ENCODE measurements around the gene SLC16A4. TPM values are rescaled to one million over a fixed set of nuclear protein-coding genes. Genes with fewer than 3 reads are reported as not detected.

The SLC16A4 gene
- total and polyA plus RNA-seq, 2 of the 8 experiments (the other 6 are each of a cell fraction or from before 2014, with no cell fraction given): 0.30 to 0.43 TPM

- Histone ChIP-seq H3K18ac (ENCODE audit: extremely low read depth, low read length) (no peak overlapping the region), H2BK120ac (replicated peaks; ENCODE audit: low read depth, low read length) (no peak overlapping the region), H3K4me2 (ENCODE audit: insufficient read depth in 1 of 2, low read depth in 2 of 2, low read length in 2 of 2) (no peak overlapping the region), H3K9ac (replicated peaks in 1 of 4; ENCODE audit: extremely low read depth in 1 of 4, low read depth in 3 of 4, low read length in 3 of 4) (no peak overlapping the region), H4K8ac (ENCODE audit: extremely low read depth, insufficient read depth, low read length) (no peak overlapping the region), H2BK5ac (ENCODE audit: low read depth, low read length) (no peak overlapping the region), H4K5ac (ENCODE audit: insufficient read length, low read depth, low read length) (no peak overlapping the region), H3K4ac (replicated peaks; ENCODE audit: insufficient read length, low read depth, low read length) (no peak overlapping the region), H3K27me3 (replicated peaks in 1 of 4; ENCODE audit: control insufficient read depth in 3 of 4, extremely low read depth in 1 of 4, insufficient read depth in 3 of 4, low read length in 3 of 4) (no peaks in the 10 kb centered on the region), H3K36me3 (ENCODE audit: control insufficient read depth in 2 of 4, insufficient read depth in 4 of 4, low read length in 3 of 4) (no peaks in the 10 kb centered on the region), H3K23me2 (ENCODE audit: low read depth, low read length) (no peaks in the 10 kb centered on the region), H4K20me1 (replicated peaks in 1 of 2; ENCODE audit: control insufficient read depth in 1 of 2, insufficient read depth in 2 of 2, low read length in 2 of 2) (no peaks in the 10 kb centered on the region), H2BK20ac (ENCODE audit: low read length) (no peak overlapping the region), H3K9me3 (ENCODE audit: insufficient read depth in 2 of 2, low read depth in 1 of 2, low read length in 1 of 2) (no peaks in the 10 kb centered on the region), H4K91ac (replicated peaks; ENCODE audit: insufficient read length, low read length) (no peak overlapping the region), H2AFZ (ENCODE audit: low read length) (no peak overlapping the region), H3K4me1 (replicated peaks in 1 of 4; ENCODE audit: control insufficient read depth in 3 of 4, insufficient read depth in 4 of 4, low read length in 3 of 4) (peaks cover 3 to 9% (median 7%) of the 10 kb centered on the region in 4 experiments; a peak in 6 of 7 replicates), H2BK12ac (ENCODE audit: low read depth, low read length) (no peak overlapping the region), H2BK15ac (ENCODE audit: low read length) (no peak overlapping the region), H2AK5ac (ENCODE audit: low read depth, low read length) (no peak overlapping the region), H3K4me3 (ENCODE audit: extremely low read depth in 1 of 4, insufficient read depth in 2 of 4, low read depth in 3 of 4, low read length in 4 of 4) (no peak overlapping the region), H3K79me1 (ENCODE audit: low read depth, low read length) (no peaks in the 10 kb centered on the region), H3K79me2 (ENCODE audit: control insufficient read depth in 1 of 2, insufficient read depth in 2 of 2, low read length in 2 of 2) (no peaks in the 10 kb centered on the region), H3K27ac (ENCODE audit: low read depth, low read length) (no peak overlapping the region), H3K56ac (replicated peaks; ENCODE audit: insufficient read length, low read depth, low read length) (no peak overlapping the region), H3K14ac (ENCODE audit: insufficient read length) (no peak overlapping the region), H3K23ac (ENCODE audit: insufficient read length) (no peak overlapping the region)
- POLR2A ChIA-PET (ENCODE audit: partially characterized antibody): interaction anchor here (1.5 to 1.8 kb wide), 2 partner anchors 10 to 14 kb away, joined by 4 to 7 read pairs; no protein-coding TSS in a partner anchor
- FAIRE-seq (no peak), DNase-seq (ENCODE audit: low read depth in 1 of 2, low spot score in 2 of 2) (no peak)
- TF ChIP-seq SUZ12 (IDR thresholded peaks at IDR 0.05; ENCODE audit: low read length) (no peak), SIX5 (IDR thresholded peaks at IDR 0.05; ENCODE audit: low read depth, low read length) (no peak), JUND (IDR thresholded peaks at IDR 0.05; ENCODE audit: low read length) (no peak), CTBP2 (IDR thresholded peaks at IDR 0.05; ENCODE audit: borderline replicate concordance, insufficient read depth, insufficient read length, low read length) (no peak), MAX (IDR thresholded peaks at IDR 0.05) (no peak)
- CTCF ChIA-PET (ENCODE audit: partially characterized antibody): interaction anchor here (0.8 to 35.1 kb wide), 8 partner anchors 13 to 228 kb away, joined by 3 to 828 read pairs (median 11); partner anchors contain the start of genes LAMTOR5 and PROK1
- WGBS, 2 experiments (ENCODE audit: extremely low coverage in 1 of 2, insufficient coverage in 1 of 2, insufficient read length in 1 of 2, insufficient replicate concordance in 2 of 2, low coverage in 1 of 2, low lambda C conversion rate in 2 of 2, missing lambda C conversion rate in 1 of 2): 97% methylated on average over 4 of the region's 4 CpGs; no CpG with 5 or more reads in 1 of the 2 experiments
Measured at GRCh38 chr1:110430901-110431300, 40.1 kb upstream of the SLC16A4 start.

All from H1 (cell line).